Vagina (tissue), 2 donors: Measurements from ENCODE around the gene ZNF260. TPM values are rescaled to one million over a fixed set of nuclear protein-coding genes. Genes with fewer than 3 reads are reported as not detected.
A peak's percentile ranks its signal among the peaks of the same experiment; 100 is the strongest.

Experiments used
- DNase-seq, 2 donors: peaks; one replicate each; pipeline ENCODE4 v3.0.0-alpha.2; 2017; ENCODE audit errors: extremely low spot score in 2 of 2
- H3K27ac ChIP-seq: fragments of 200-600 bp; sonication (generic); one replicate; pipeline ENCODE4 v1.5.1; 2019
- H3K27me3 ChIP-seq: fragments of 200-600 bp; sonication (generic); one replicate; pipeline ENCODE4 v1.5.1; 2019
- H3K36me3 ChIP-seq, 2 donors: fragments of 200-600 bp; sonication (generic); one replicate each; pipeline ENCODE4 v1.5.1; 2017 to 2019
- H3K4me1 ChIP-seq: fragments of 200-600 bp; sonication (generic); one replicate; pipeline ENCODE4 v1.5.1; 2019
- H3K4me3 ChIP-seq, 2 donors: fragments of 200-600 bp; sonication (generic); 1 replicate in 1 of 2; 2 replicates in 1 of 2; pipeline ENCODE4 v1.5.1; 2016 to 2019
- H3K9me3 ChIP-seq: fragments of 200-600 bp; sonication (generic); one replicate; pipeline ENCODE4 v1.5.1; 2019
- POLR2A ChIP-seq, 2 donors: fragments of 450-650 bp; IDR thresholded peaks; one replicate each; pipeline ENCODE4 v1.6.1; 2017; ENCODE audit warnings: antibody characterized with exemption in 2 of 2, mild to moderate bottlenecking in 2 of 2, moderate library complexity in 2 of 2
- POLR2AphosphoS5 ChIP-seq, 2 donors: sonication (generic); formaldehyde crosslinking; IDR thresholded peaks; one replicate each; pipeline ENCODE4 v1.9.0; 2017; ENCODE audit warnings: antibody characterized with exemption in 2 of 2, mild to moderate bottlenecking in 2 of 2, low read depth in 1 of 2; ENCODE audit not compliant: insufficient read depth in 1 of 2
- intact Hi-C: fragments of 100-400 bp; cut with DNase I; formaldehyde crosslinking; loops from one replicate; pipeline ENCODE4 v1.15.1; 2023
- total RNA-seq: library from RNA; depleted of rRNA; stranded (reverse); fragments of >200 nt; gene quantifications from one replicate; pipeline ENCODE4 v1.2.3, GENCODE V29; 2016
- TF ChIP-seq, protein P1 (sequence below), 3 experiments: fragments of 450-650 bp in 2 of 3; fragments of 200-600 bp in 1 of 3; sonication (generic) in 1 of 3; IDR thresholded peaks; one replicate each; pipeline ENCODE4 v1.5.1; 2017 to 2019; ENCODE audit warnings: antibody characterized with exemption in 3 of 3, mild to moderate bottlenecking in 2 of 3, moderate library complexity in 2 of 3

ZNF260 gene
- total RNA-seq, 1 donor from 2014 or later = 6.4 TPM

GRCh38 chr19:36573020-36573894 lies 45.2 kb upstream of the ZNF260 start, which contains the start of gene ZNF529:
TSS of gene ZNF529 (minus strand) at chr19:36573292. CDS start at chr19:36572346, 946 bp downstream.
- no peaks in the 10 kb centered on the region for H3K9me3 ChIP-seq
- TF ChIP-seq POLR2AphosphoS5 (IDR thresholded peaks at IDR 0.05; ENCODE audit: insufficient read depth in 1 of 2, low read depth in 1 of 2) = peak; percentile 86 to 96
- peak in 1 of 2 donors; percentile 29 for TF ChIP-seq POLR2A (IDR thresholded peaks at IDR 0.05)
- TF ChIP-seq, protein P1, sequence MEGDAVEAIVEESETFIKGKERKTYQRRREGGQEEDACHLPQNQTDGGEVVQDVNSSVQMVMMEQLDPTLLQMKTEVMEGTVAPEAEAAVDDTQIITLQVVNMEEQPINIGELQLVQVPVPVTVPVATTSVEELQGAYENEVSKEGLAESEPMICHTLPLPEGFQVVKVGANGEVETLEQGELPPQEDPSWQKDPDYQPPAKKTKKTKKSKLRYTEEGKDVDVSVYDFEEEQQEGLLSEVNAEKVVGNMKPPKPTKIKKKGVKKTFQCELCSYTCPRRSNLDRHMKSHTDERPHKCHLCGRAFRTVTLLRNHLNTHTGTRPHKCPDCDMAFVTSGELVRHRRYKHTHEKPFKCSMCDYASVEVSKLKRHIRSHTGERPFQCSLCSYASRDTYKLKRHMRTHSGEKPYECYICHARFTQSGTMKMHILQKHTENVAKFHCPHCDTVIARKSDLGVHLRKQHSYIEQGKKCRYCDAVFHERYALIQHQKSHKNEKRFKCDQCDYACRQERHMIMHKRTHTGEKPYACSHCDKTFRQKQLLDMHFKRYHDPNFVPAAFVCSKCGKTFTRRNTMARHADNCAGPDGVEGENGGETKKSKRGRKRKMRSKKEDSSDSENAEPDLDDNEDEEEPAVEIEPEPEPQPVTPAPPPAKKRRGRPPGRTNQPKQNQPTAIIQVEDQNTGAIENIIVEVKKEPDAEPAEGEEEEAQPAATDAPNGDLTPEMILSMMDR (IDR thresholded peaks at IDR 0.05) = no peak
- intact Hi-C loops = no loop called here
- H3K4me1 ChIP-seq = peaks cover 21% of the 10 kb centered on the region
- H3K27me3 ChIP-seq = no peaks in the 10 kb centered on the region
- peaks cover 0 to 35% of the 10 kb centered on the region in 2 donors for H3K36me3 ChIP-seq
- H3K4me3 ChIP-seq = peak within 1 kb of the TSS; percentile 67 to 95
- peak; percentile 90 to 96 for DNase-seq
- peak within 1 kb of the TSS; percentile 88 for H3K27ac ChIP-seq

- no peaks in the 10 kb centered on the region for H3K27me3 ChIP-seq
- H3K9me3 ChIP-seq = no peaks in the 10 kb centered on the region
- H3K4me3 ChIP-seq = peak overlapping the region; percentile 67 to 95
- peak overlapping the region; percentile 88 for H3K27ac ChIP-seq
- intact Hi-C loops = no loop called here
- no peak for TF ChIP-seq POLR2A (IDR thresholded peaks at IDR 0.05)
- no peak for TF ChIP-seq POLR2AphosphoS5 (IDR thresholded peaks at IDR 0.05; ENCODE audit: insufficient read depth in 1 of 2, low read depth in 1 of 2)
- TF ChIP-seq, protein P1 (IDR thresholded peaks at IDR 0.05) = no peak
- H3K4me1 ChIP-seq = peaks cover 21% of the 10 kb centered on the region
- peaks cover 0 to 36% of the 10 kb centered on the region in 2 donors for H3K36me3 ChIP-seq
- no peak for DNase-seq
Measured at GRCh38 chr19:36572593-36573019, 44.5 kb upstream of the ZNF260 start.

DNA sequence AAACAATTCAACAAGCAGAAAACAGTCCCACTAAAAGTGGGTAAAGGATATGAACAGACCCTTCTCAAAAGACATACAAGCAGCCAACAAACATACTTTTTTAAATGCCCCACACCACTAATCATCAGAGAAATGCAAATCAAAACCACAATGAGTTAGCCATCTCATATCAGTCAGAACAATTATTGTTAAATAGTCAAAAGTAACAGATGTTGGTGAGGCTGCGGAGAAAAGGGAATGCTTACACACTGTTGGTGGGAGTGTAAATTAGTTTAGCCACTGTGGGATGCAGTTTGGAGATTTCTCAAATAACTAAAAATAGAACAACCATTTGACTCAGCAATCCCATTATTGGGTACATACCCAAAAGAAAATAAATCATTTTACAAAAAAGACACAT lies 36.3 kb upstream of the ZNF260 start:
- TF ChIP-seq, protein P1 (IDR thresholded peaks at IDR 0.05) = no peak
- TF ChIP-seq POLR2A (IDR thresholded peaks at IDR 0.05) (no peak), POLR2AphosphoS5 (IDR thresholded peaks at IDR 0.05; ENCODE audit: insufficient read depth in 1 of 2, low read depth in 1 of 2) (no peak)
- peaks cover 0 to 96% of the 10 kb centered on the region in 2 donors for H3K36me3 ChIP-seq
- intact Hi-C loops = no loop called here
- H3K4me1 ChIP-seq = no peaks in the 10 kb centered on the region
- no peak for DNase-seq
- H3K27me3 ChIP-seq = no peaks in the 10 kb centered on the region
- no peak overlapping the region for H3K27ac ChIP-seq
- H3K9me3 ChIP-seq = peaks cover 74% of the 10 kb centered on the region
- H3K4me3 ChIP-seq = no peak overlapping the region

DNA sequence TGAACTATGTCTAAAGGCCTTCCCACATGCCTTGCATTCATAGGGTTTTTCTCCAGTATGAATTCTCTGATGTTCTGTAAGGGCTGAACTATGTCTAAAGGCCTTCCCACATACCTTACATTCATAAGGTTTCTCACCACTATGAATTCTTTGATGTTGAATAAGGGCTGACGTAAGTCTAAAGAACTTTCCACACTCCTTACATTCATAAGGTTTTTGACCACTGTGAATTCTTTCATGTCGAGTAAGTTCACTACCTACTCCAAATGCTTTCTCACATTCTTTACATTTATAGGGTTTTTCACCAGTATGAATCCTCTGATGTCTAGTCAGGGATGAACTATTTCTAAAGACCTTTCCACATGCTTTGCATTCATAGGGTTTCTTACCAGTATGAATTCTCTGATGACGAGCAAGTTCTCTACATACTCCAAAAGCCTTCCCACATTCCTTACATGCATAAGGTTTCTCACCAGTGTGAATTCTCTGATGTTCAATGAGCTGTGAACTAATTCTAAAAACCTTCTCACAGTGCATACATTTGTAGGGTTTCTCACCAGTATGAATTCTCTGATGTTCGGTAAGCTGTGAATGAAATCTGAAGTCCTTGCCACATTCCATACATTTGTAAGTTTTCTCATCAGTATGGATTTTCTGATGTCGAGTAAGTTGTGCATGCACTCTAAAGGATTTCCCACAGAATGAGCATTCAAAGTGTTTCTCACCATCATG lies 19.1 kb upstream of the ZNF260 start:
- Histone ChIP-seq H3K9me3 (peaks cover 96% of the 10 kb centered on the region), H3K4me3 (no peak overlapping the region), H3K4me1 (no peaks in the 10 kb centered on the region), H3K36me3 (peaks cover 9 to 96% of the 10 kb centered on the region in 2 donors), H3K27ac (no peak overlapping the region), H3K27me3 (no peaks in the 10 kb centered on the region)
- TF ChIP-seq, protein P1 (IDR thresholded peaks at IDR 0.05) = no peak
- TF ChIP-seq POLR2AphosphoS5 (IDR thresholded peaks at IDR 0.05; ENCODE audit: insufficient read depth in 1 of 2, low read depth in 1 of 2) = no peak
- TF ChIP-seq POLR2A (IDR thresholded peaks at IDR 0.05) = no peak
- intact Hi-C loops = no loop called here
- no peak for DNase-seq
